B cell (primary cell): ENCODE measurements around the gene OCLN. TPM values are rescaled to one million over a fixed set of nuclear protein-coding genes. Genes with fewer than 3 reads are reported as not detected.
"Not testable (repeated sequence)": the region's sequence is repeated elsewhere in the genome, so short reads cannot be mapped to it uniquely, and the experiment has no call there.

Source experiments
- ATAC-seq: fragments of 200-7000 bp; cut with Tn5 transposase; one replicate; pipeline ENCODE4 v1.10.0; 2021; ENCODE audit warnings: low read depth, mild to moderate bottlenecking, moderate number of reproducible peaks, moderate library complexity
- CTCF ChIA-PET: fragments of 350-600 bp; sonication (Branson Sonifier 250); formaldehyde crosslinking; loops from one replicate; lab custom pipeline; 2021; ENCODE audit warnings: antibody characterized with exemption, inconsistent platforms; lab: Charles Lee
- POLR2A ChIA-PET: fragments of 350-600 bp; sonication (Branson Sonifier 250); formaldehyde crosslinking; loops from one replicate; lab custom pipeline; 2021; ENCODE audit warnings: antibody characterized with exemption; lab: Charles Lee
- DNase-seq: peaks from one replicate; pipeline ENCODE4 v3.0.0; 2013
- H2AFZ ChIP-seq: 2 replicates; pipeline ENCODE4 v1.6.1; 2012; ENCODE audit warnings: mild to moderate bottlenecking, low read depth, low read length; ENCODE audit not compliant: insufficient read depth, poor library complexity, severe bottlenecking
- H3K27ac ChIP-seq, 2 donors: 1 replicate in 1 of 2; 2 replicates in 1 of 2; pipeline ENCODE4 v1.5.1; 2012 to 2013; ENCODE audit warnings: low read length in 2 of 2, mild to moderate bottlenecking in 2 of 2, moderate library complexity in 1 of 2
- H3K27me3 ChIP-seq, 4 experiments: fragments of 200-600 bp in 1 of 4; sonication (generic) in 1 of 4; replicated peaks in 1 of 4; 1 replicate in 2 of 4; 2 replicates in 2 of 4; pipeline versions ENCODE4 v1.6.1 to v1.7.0; 2013 to 2016; ENCODE audit warnings: low read length in 3 of 4, mild to moderate bottlenecking in 2 of 4, mixed read lengths in 1 of 4, moderate library complexity in 1 of 4; ENCODE audit not compliant: insufficient read depth in 4 of 4, control insufficient read depth in 3 of 4; ENCODE audit errors: control extremely low read depth in 1 of 4
- H3K36me3 ChIP-seq, 2 experiments: replicated peaks in 1 of 2; 1 replicate in 1 of 2; 2 replicates in 1 of 2; pipeline versions ENCODE4 v1.6.1 to v1.7.1; 2013; ENCODE audit warnings: low read length in 1 of 2; ENCODE audit not compliant: insufficient read depth in 2 of 2, control insufficient read depth in 1 of 2; ENCODE audit errors: control extremely low read depth in 1 of 2, extremely low read depth in 1 of 2
- H3K4me1 ChIP-seq, 2 donors: fragments of 200-600 bp in 1 of 2; sonication (generic) in 1 of 2; 1 replicate in 1 of 2; 2 replicates in 1 of 2; pipeline versions ENCODE4 v1.5.1 to v1.6.1; 2013 to 2017; ENCODE audit warnings: low read length in 2 of 2; ENCODE audit not compliant: control insufficient read depth in 2 of 2, insufficient read depth in 2 of 2
- H3K4me2 ChIP-seq: replicated peaks from 2 replicates; pipeline ENCODE3; 2012; ENCODE audit warnings: mild to moderate bottlenecking, low read depth, low read length; ENCODE audit not compliant: poor library complexity, severe bottlenecking
- H3K4me3 ChIP-seq, 5 experiments: fragments of 200-600 bp in 1 of 5; sonication (generic) in 1 of 5; 1 replicate in 3 of 5; 2 replicates in 2 of 5; pipeline versions ENCODE4 v1.5.1 to v1.7.0; 2011 to 2016; ENCODE audit warnings: low read length in 4 of 5, mild to moderate bottlenecking in 4 of 5, low read depth in 2 of 5, control low read depth in 1 of 5, moderate library complexity in 1 of 5; ENCODE audit not compliant: insufficient read depth in 1 of 5; ENCODE audit errors: control extremely low read depth in 1 of 5, extremely low read depth in 1 of 5
- H3K79me2 ChIP-seq: fragments of 200-600 bp; sonication (generic); one replicate; pipeline ENCODE4 v1.6.0; 2016; ENCODE audit warnings: low read length; ENCODE audit not compliant: control insufficient read depth, insufficient read depth
- H3K9ac ChIP-seq: fragments of 200-600 bp; sonication (generic); 2 replicates; pipeline ENCODE4 v1.6.1; 2017; ENCODE audit warnings: mild to moderate bottlenecking, low read length, moderate library complexity
- H3K9me3 ChIP-seq, 3 donors: one replicate each; pipeline versions ENCODE4 v1.6.1 to v1.7.1; 2013; ENCODE audit warnings: low read length in 2 of 3; ENCODE audit not compliant: control insufficient read depth in 2 of 3, insufficient read depth in 1 of 3; ENCODE audit errors: control extremely low read depth in 1 of 3
- H4K20me1 ChIP-seq: 2 replicates; pipeline ENCODE4 v1.6.0; 2012; ENCODE audit warnings: mild to moderate bottlenecking, low read length; ENCODE audit not compliant: insufficient read depth, control insufficient read depth, poor library complexity, severe bottlenecking
- H3K27ac Mint-ChIP-seq: one replicate; pipeline ENCODE4 v1.8.0; 2021; ENCODE audit warnings: mixed read lengths
- H3K27me3 Mint-ChIP-seq: one replicate; pipeline ENCODE4 v1.8.0; 2021; ENCODE audit warnings: mixed read lengths
- H3K4me1 Mint-ChIP-seq: one replicate; pipeline ENCODE4 v1.8.0; 2021; ENCODE audit warnings: mixed read lengths
- H3K4me3 Mint-ChIP-seq: one replicate; pipeline ENCODE4 v1.8.0; 2021; ENCODE audit warnings: mixed read lengths
- H3K9me3 Mint-ChIP-seq: one replicate; pipeline ENCODE4 v1.8.0; 2022; ENCODE audit warnings: mixed read lengths; ENCODE audit not compliant: insufficient read depth
- CTCF ChIP-seq: fragments of 200-600 bp; IDR thresholded peaks from one replicate; pipeline ENCODE4 v1.8.0; 2022; ENCODE audit warnings: antibody characterized with exemption, mild to moderate bottlenecking
- EZH2 ChIP-seq: IDR thresholded peaks from 2 replicates; pipeline ENCODE4 v1.6.1; 2012; ENCODE audit warnings: borderline replicate concordance, low read depth, mild to moderate bottlenecking, moderate library complexity, low read length; ENCODE audit not compliant: insufficient read depth, poor library complexity, severe bottlenecking
- WGBS: methylation state at CpG from one replicate; pipeline ENCODE4 v1.1.5; 2013; ENCODE audit warnings: missing lambda C conversion rate; ENCODE audit not compliant: insufficient coverage; 5-methylcytosine and 5-hydroxymethylcytosine counted together
- intact Hi-C: fragments of 100-400 bp; cut with micrococcal nuclease; formaldehyde crosslinking; loops from one replicate; pipeline ENCODE4 v1.10.0; 2022
- polyA plus RNA-seq: library from polyadenylated mRNA; depleted of rRNA; stranded (reverse); fragments of >200 nt; gene quantifications from 2 replicates; pipeline ENCODE4 v1.2.3, GENCODE V29; 2012
- total RNA-seq, 2 donors: library from RNA; stranded (reverse); fragments of 120-200 nt in 1 of 2; gene quantifications; 1 replicate in 1 of 2; 2 replicates in 1 of 2; pipeline versions ENCODE4 v1.2.3 to v1.2.4, GENCODE V29; 2013 to 2022

Gene OCLN
- total and polyA plus RNA-seq, 2 donors (not counting 1 experiment from before 2014, with no cell fraction given), result 4.3 to 5.6 TPM

- no peak overlapping the region for H3K4me2 ChIP-seq
- no peaks in the 10 kb centered on the region for H3K36me3 ChIP-seq
- Mint-ChIP-seq H3K4me1 (no peaks in the 10 kb centered on the region), H3K9me3 (no peaks in the 10 kb centered on the region), H3K27me3 (peaks cover 4% of the 10 kb centered on the region), H3K27ac (no peak overlapping the region), H3K4me3 (no peak overlapping the region)
- no peaks in the 10 kb centered on the region for H3K79me2 ChIP-seq
- no peak for DNase-seq
- H4K20me1 ChIP-seq, result no peaks in the 10 kb centered on the region
- intact Hi-C loops, result no loop called here
- ATAC-seq, result no peak
- no peak overlapping the region for H2AFZ ChIP-seq
- no peaks in the 10 kb centered on the region for H3K9me3 ChIP-seq
- H3K27ac ChIP-seq, result no peak overlapping the region
- H3K9ac ChIP-seq, result no peak overlapping the region
- H3K4me3 ChIP-seq, result no peak overlapping the region
- TF ChIP-seq EZH2 (no peak), CTCF (no peak)
- no peaks in the 10 kb centered on the region for H3K27me3 ChIP-seq
- no peaks in the 10 kb centered on the region for H3K4me1 ChIP-seq
- POLR2A ChIA-PET, result no interaction called here
- CTCF ChIA-PET, result no interaction called here
- WGBS, result 100% methylated on average over 1 of the region's 2 CpGs
Observed at GRCh38 chr5:69512740-69513260, 20.2 kb downstream of the OCLN start.

- H3K4me1 Mint-ChIP-seq, H3K27ac Mint-ChIP-seq, H3K4me1 ChIP-seq, ATAC-seq, H3K9me3 Mint-ChIP-seq, POLR2A ChIA-PET, H4K20me1 ChIP-seq, CTCF ChIA-PET, H3K4me3 Mint-ChIP-seq, H3K79me2 ChIP-seq, intact Hi-C loops, H3K27ac ChIP-seq, H3K27me3 Mint-ChIP-seq, H2AFZ ChIP-seq, H3K36me3 ChIP-seq, H3K9ac ChIP-seq, H3K4me2 ChIP-seq, H3K4me3 ChIP-seq, DNase-seq, H3K27me3 ChIP-seq, H3K9me3 ChIP-seq: not testable (repeated sequence)
- WGBS, result 96% methylated on average over 8 of the region's 30 CpGs
Observed at GRCh38 chr5:69515570-69515969, 23.0 kb downstream of the OCLN start.
